Hepatocyte (in vitro differentiated cells): ENCODE measurements around the gene GPR183. TPM values are rescaled to one million over a fixed set of nuclear protein-coding genes. Genes with fewer than 3 reads are reported as not detected.

Source experiments
- DNase-seq: peaks from one replicate; pipeline ENCODE4 v3.0.0-alpha.2; 2016; ENCODE audit warnings: low spot score
- H2AFZ ChIP-seq: fragments of 200-600 bp; sonication (generic); 2 replicates; pipeline ENCODE4 v1.6.0; 2016; ENCODE audit warnings: antibody characterized with exemption, mild to moderate bottlenecking
- H3K27ac ChIP-seq: fragments of 200-600 bp; sonication (generic); 2 replicates; pipeline ENCODE4 v1.5.1; 2016; ENCODE audit warnings: mild to moderate bottlenecking
- H3K27me3 ChIP-seq: fragments of 200-600 bp; sonication (generic); 2 replicates; pipeline ENCODE4 v1.6.1; 2016
- H3K36me3 ChIP-seq: fragments of 200-600 bp; sonication (generic); replicated peaks from 2 replicates; pipeline ENCODE4 v1.5.1; 2016; ENCODE audit warnings: low read depth; ENCODE audit not compliant: insufficient read depth
- H3K4me1 ChIP-seq: fragments of 200-600 bp; sonication (generic); 2 replicates; pipeline ENCODE4 v1.5.1; 2016; ENCODE audit warnings: mild to moderate bottlenecking, moderate library complexity; ENCODE audit not compliant: insufficient read depth
- H3K4me2 ChIP-seq: fragments of 200-600 bp; sonication (generic); 2 replicates; pipeline ENCODE4 v1.6.0; 2016
- H3K4me3 ChIP-seq: fragments of 200-600 bp; sonication (generic); 2 replicates; pipeline ENCODE4 v1.5.1; 2016; ENCODE audit warnings: mild to moderate bottlenecking
- H3K79me2 ChIP-seq: fragments of 200-600 bp; sonication (generic); 2 replicates; pipeline ENCODE4 v1.6.0; 2017; ENCODE audit warnings: mild to moderate bottlenecking
- H3K9me2 ChIP-seq: fragments of 200-600 bp; sonication (generic); replicated peaks from 2 replicates; pipeline ENCODE4 v1.6.0; 2017; ENCODE audit warnings: mild to moderate bottlenecking; ENCODE audit not compliant: insufficient read depth
- H3K9me3 ChIP-seq: fragments of 200-600 bp; sonication (generic); 2 replicates; pipeline ENCODE4 v1.5.1; 2016; ENCODE audit warnings: low read depth, mild to moderate bottlenecking
- H4K20me1 ChIP-seq: fragments of 200-600 bp; sonication (generic); 2 replicates; pipeline ENCODE4 v1.6.0; 2016; ENCODE audit warnings: mild to moderate bottlenecking; ENCODE audit not compliant: insufficient read depth, poor library complexity, severe bottlenecking
- EZH2 ChIP-seq: fragments of 200-600 bp; sonication (generic); IDR thresholded peaks from 2 replicates; pipeline ENCODE4 v1.6.1; 2016; ENCODE audit warnings: antibody characterized with exemption, mild to moderate bottlenecking, borderline replicate concordance
- EZH2phosphoT487 ChIP-seq: fragments of 200-600 bp; sonication (generic); IDR thresholded peaks from one replicate; pipeline ENCODE4 v1.6.1; 2018; ENCODE audit warnings: antibody characterized with exemption, mild to moderate bottlenecking, low read depth, moderate library complexity; ENCODE audit not compliant: unreplicated experiment, severe bottlenecking
- WGBS: methylation state at CpG from one replicate; pipeline ENCODE4 v1.1.6; 2016; ENCODE audit warnings: low lambda C conversion rate; ENCODE audit errors: missing lambda C conversion rate; 5-methylcytosine and 5-hydroxymethylcytosine counted together
- polyA plus RNA-seq: library from polyadenylated mRNA; unstranded; fragments of >200 nt; fragmentation: Nextera tagmentation; extraction: Ambion mirVana; gene quantifications from 2 replicates; pipeline ENCODE4 v1.2.1, GENCODE V29; 2016
- total RNA-seq: library from RNA; depleted of rRNA; stranded (reverse); fragments of >200 nt; gene quantifications from 2 replicates; pipeline ENCODE4 v1.2.3, GENCODE V29; 2014
- TF ChIP-seq, protein P1 (sequence below): fragments of 200-600 bp; sonication (generic); IDR thresholded peaks from 2 replicates; pipeline ENCODE4 v1.5.1; 2016; ENCODE audit warnings: antibody characterized with exemption, mild to moderate bottlenecking; ENCODE audit not compliant: poor library complexity

GPR183 gene
- total and polyA plus RNA-seq, 2 experiments from 2014 or later, result 1.4 to 5.2 TPM

DNA sequence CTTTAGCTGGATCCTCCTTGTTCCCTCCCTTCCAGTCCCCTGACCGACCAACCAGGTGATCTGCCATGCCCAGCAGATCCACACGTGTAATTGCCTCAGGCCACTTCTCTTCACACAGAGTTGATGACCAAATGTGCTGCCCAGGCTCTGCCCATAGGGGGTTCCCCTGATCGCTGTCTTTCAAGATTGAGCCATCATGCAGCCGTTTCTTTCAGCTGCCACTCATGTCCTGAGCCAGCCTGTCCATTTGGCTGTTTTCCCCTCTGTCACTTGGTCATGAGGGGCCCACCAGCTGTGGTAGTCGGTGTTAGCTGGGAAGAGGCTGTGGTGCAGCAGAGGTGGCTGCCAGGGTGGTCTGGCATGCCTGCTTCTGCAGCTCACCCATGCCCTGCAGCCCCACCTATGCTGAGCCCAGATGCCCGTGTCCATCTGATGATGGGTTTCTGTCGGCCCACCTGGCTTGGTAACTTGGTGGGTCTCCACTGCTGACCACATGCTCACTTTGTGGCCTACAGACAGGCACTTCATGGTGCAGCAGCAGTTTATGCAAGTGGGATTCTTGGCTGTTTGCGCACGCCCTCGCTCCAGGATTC is 35.6 kb upstream of the GPR183 start:
- DNase-seq, result no peak
- Histone ChIP-seq H2AFZ (no peak overlapping the region), H3K9me2 (no peaks in the 10 kb centered on the region), H3K4me3 (no peak overlapping the region), H3K27me3 (no peaks in the 10 kb centered on the region), H3K9me3 (no peaks in the 10 kb centered on the region), H3K4me2 (no peak overlapping the region), H3K36me3 (no peaks in the 10 kb centered on the region), H3K79me2 (no peaks in the 10 kb centered on the region), H3K27ac (no peak overlapping the region), H3K4me1 (no peaks in the 10 kb centered on the region), H4K20me1 (no peaks in the 10 kb centered on the region)
- TF ChIP-seq, protein P1, sequence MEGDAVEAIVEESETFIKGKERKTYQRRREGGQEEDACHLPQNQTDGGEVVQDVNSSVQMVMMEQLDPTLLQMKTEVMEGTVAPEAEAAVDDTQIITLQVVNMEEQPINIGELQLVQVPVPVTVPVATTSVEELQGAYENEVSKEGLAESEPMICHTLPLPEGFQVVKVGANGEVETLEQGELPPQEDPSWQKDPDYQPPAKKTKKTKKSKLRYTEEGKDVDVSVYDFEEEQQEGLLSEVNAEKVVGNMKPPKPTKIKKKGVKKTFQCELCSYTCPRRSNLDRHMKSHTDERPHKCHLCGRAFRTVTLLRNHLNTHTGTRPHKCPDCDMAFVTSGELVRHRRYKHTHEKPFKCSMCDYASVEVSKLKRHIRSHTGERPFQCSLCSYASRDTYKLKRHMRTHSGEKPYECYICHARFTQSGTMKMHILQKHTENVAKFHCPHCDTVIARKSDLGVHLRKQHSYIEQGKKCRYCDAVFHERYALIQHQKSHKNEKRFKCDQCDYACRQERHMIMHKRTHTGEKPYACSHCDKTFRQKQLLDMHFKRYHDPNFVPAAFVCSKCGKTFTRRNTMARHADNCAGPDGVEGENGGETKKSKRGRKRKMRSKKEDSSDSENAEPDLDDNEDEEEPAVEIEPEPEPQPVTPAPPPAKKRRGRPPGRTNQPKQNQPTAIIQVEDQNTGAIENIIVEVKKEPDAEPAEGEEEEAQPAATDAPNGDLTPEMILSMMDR, result no peak
- TF ChIP-seq EZH2phosphoT487 (no peak), EZH2 (no peak)
- WGBS, result 86% methylated on average over 10 of the region's 10 CpGs

GRCh38 chr13:99341969-99342722 is 34.9 kb upstream of the GPR183 start:
- Histone ChIP-seq H3K9me3 (no peaks in the 10 kb centered on the region), H3K9me2 (no peaks in the 10 kb centered on the region), H2AFZ (no peak overlapping the region), H3K4me2 (no peak overlapping the region), H4K20me1 (no peaks in the 10 kb centered on the region), H3K27ac (no peak overlapping the region), H3K4me3 (no peak overlapping the region), H3K27me3 (no peaks in the 10 kb centered on the region), H3K4me1 (no peaks in the 10 kb centered on the region), H3K79me2 (no peaks in the 10 kb centered on the region), H3K36me3 (no peaks in the 10 kb centered on the region)
- TF ChIP-seq EZH2 (no peak), EZH2phosphoT487 (no peak)
- TF ChIP-seq, protein P1, result no peak
- no peak for DNase-seq
- 96% methylated on average over 15 of the region's 16 CpGs for WGBS

GRCh38 chr13:99340638-99341037 is 33.4 kb upstream of the GPR183 start:
- no peaks in the 10 kb centered on the region for H3K27me3 ChIP-seq
- no peaks in the 10 kb centered on the region for H3K36me3 ChIP-seq
- no peak overlapping the region for H3K4me2 ChIP-seq
- no peaks in the 10 kb centered on the region for H3K79me2 ChIP-seq
- H3K9me2 ChIP-seq, result no peaks in the 10 kb centered on the region
- no peak for DNase-seq
- no peaks in the 10 kb centered on the region for H4K20me1 ChIP-seq
- TF ChIP-seq, protein P1, result no peak
- TF ChIP-seq EZH2phosphoT487, result no peak
- TF ChIP-seq EZH2, result no peak
- H3K9me3 ChIP-seq, result no peaks in the 10 kb centered on the region
- H3K4me1 ChIP-seq, result no peaks in the 10 kb centered on the region
- H3K4me3 ChIP-seq, result no peak overlapping the region
- peak overlapping the region; percentile 20 for H3K27ac ChIP-seq
- H2AFZ ChIP-seq, result no peak overlapping the region
